HG03378 (cell line): ENCODE results near the gene FAM171A1.
"Not testable (repeated sequence)": the region's sequence is repeated elsewhere in the genome, so short reads cannot be mapped to it uniquely, and the experiment has no call there.

ENCODE experiments used
- ATAC-seq: cut with Tn5 transposase; IDR thresholded peaks from one replicate; pipeline ENCODE4 v1.9.1; 2021; ENCODE audit warnings: mild to moderate bottlenecking, moderate library complexity; ENCODE audit not compliant: unreplicated experiment

Gene FAM171A1

GRCh38 chr10:15346440-15347141, 24.5 kb downstream of the FAM171A1 start:
- ATAC-seq: no peak

- no peak for ATAC-seq
Observed at GRCh38 chr10:15345450-15345849, 25.6 kb downstream of the FAM171A1 start.

- no peak for ATAC-seq
Observed at GRCh38 chr10:15344876-15345285, 26.2 kb downstream of the FAM171A1 start.

- ATAC-seq: no peak
Observed at GRCh38 chr10:15344256-15344875, 26.7 kb downstream of the FAM171A1 start.

GRCh38 chr10:15342970-15343369, 28.1 kb downstream of the FAM171A1 start:
- ATAC-seq: no peak

GRCh38 chr10:15341502-15342128, 29.5 kb downstream of the FAM171A1 start:
- ATAC-seq: no peak

- no peak for ATAC-seq
Observed at GRCh38 chr10:15339892-15340291, 31.2 kb downstream of the FAM171A1 start.

GRCh38 chr10:15337441-15337923, 33.6 kb downstream of the FAM171A1 start:
- ATAC-seq: not testable (repeated sequence)

- ATAC-seq: no peak
Observed at GRCh38 chr10:15336211-15336610, 34.9 kb downstream of the FAM171A1 start.

GRCh38 chr10:15335508-15335907, 35.6 kb downstream of the FAM171A1 start:
- ATAC-seq: no peak

- ATAC-seq: no peak
Observed at GRCh38 chr10:15334650-15335323, 36.3 kb downstream of the FAM171A1 start.

GRCh38 chr10:15333909-15334649, 37.0 kb downstream of the FAM171A1 start:
- no peak for ATAC-seq

GRCh38 chr10:15333181-15333580, 37.9 kb downstream of the FAM171A1 start:
- ATAC-seq: not testable (repeated sequence)

GRCh38 chr10:15331461-15331860, 39.6 kb downstream of the FAM171A1 start:
- no peak for ATAC-seq

- ATAC-seq: no peak
Observed at GRCh38 chr10:15329437-15329836, 41.7 kb downstream of the FAM171A1 start.

- ATAC-seq: no peak
Observed at GRCh38 chr10:15325944-15326284, 45.2 kb downstream of the FAM171A1 start.

- no peak for ATAC-seq
Observed at GRCh38 chr10:15325243-15325943, 45.7 kb downstream of the FAM171A1 start.

- no peak for ATAC-seq
Observed at GRCh38 chr10:15324611-15325010, 46.5 kb downstream of the FAM171A1 start.

GRCh38 chr10:15324113-15324512, 47.0 kb downstream of the FAM171A1 start:
- ATAC-seq: no peak

- no peak for ATAC-seq
Observed at GRCh38 chr10:15322356-15322755, 48.7 kb downstream of the FAM171A1 start.
